H1 (cell line): ENCODE measurements around the gene INPP5J.

Experiments
- ATF2 ChIP-seq: IDR thresholded peaks from 2 replicates; pipeline ENCODE4 v1.6.1; 2012; ENCODE audit warnings: low read length, inconsistent platforms
- CTCF ChIP-seq, 3 experiments: IDR thresholded peaks; 1 replicate in 2 of 3; 2 replicates in 1 of 3; pipeline versions ENCODE4 v1.5.1 to v1.6.1; 2011; ENCODE audit warnings: low read length in 3 of 3, mild to moderate bottlenecking in 3 of 3, inconsistent platforms in 2 of 3, low read depth in 1 of 3, moderate library complexity in 1 of 3; ENCODE audit not compliant: insufficient read depth in 1 of 3; ENCODE audit errors: control extremely low read depth in 1 of 3
- EP300 ChIP-seq, 2 experiments: IDR thresholded peaks; 1 replicate in 1 of 2; 2 replicates in 1 of 2; pipeline ENCODE4 v1.6.1; 2011 to 2012; ENCODE audit warnings: low read depth in 2 of 2, low read length in 2 of 2, mild to moderate bottlenecking in 2 of 2, borderline replicate concordance in 1 of 2, inconsistent platforms in 1 of 2, moderate library complexity in 1 of 2
- GABPA ChIP-seq: IDR thresholded peaks from 2 replicates; pipeline ENCODE4 v1.6.1; 2011; ENCODE audit warnings: mild to moderate bottlenecking, low read length, moderate library complexity, borderline replicate concordance; ENCODE audit not compliant: insufficient read depth
- JUND ChIP-seq: IDR thresholded peaks from 2 replicates; pipeline ENCODE4 v1.6.1; 2011; ENCODE audit warnings: mild to moderate bottlenecking, improper control_type of control experiment, low read length
- MAX ChIP-seq: IDR thresholded peaks from 2 replicates; pipeline ENCODE4 v1.6.1; 2012; ENCODE audit warnings: inconsistent platforms
- RNF2 ChIP-seq: fragments of 200-900, 300-1000 bp; sonication (generic); IDR thresholded peaks from 2 replicates; pipeline ENCODE4 v1.7.1; 2016; ENCODE audit warnings: borderline replicate concordance, low read depth, mild to moderate bottlenecking, antibody characterized with exemption, low read length; ENCODE audit not compliant: poor library complexity, severe bottlenecking; ENCODE audit errors: missing control alignments
- SP1 ChIP-seq: IDR thresholded peaks from 2 replicates; pipeline ENCODE4 v1.6.1; 2011; ENCODE audit warnings: low read depth, low read length
- TEAD4 ChIP-seq: IDR thresholded peaks from 2 replicates; pipeline ENCODE4 v1.6.1; 2012; ENCODE audit warnings: low read depth, low read length, inconsistent platforms, mixed read lengths

GRCh38 chr22:31099841-31100761 is 22.7 kb upstream of the INPP5J start:
- TF ChIP-seq RNF2 = no peak
- TF ChIP-seq JUND = no peak
- no peak for TF ChIP-seq MAX
- no peak for TF ChIP-seq CTCF (IDR thresholded peaks at IDR 0.05; ENCODE audit: control extremely low read depth in 1 of 3, insufficient read depth in 1 of 3, low read depth in 1 of 3, low read length in 3 of 3)
- TF ChIP-seq GABPA = no peak
- no peak for TF ChIP-seq TEAD4
- no peak for TF ChIP-seq SP1
- no peak for TF ChIP-seq EP300 (IDR thresholded peaks at IDR 0.05; ENCODE audit: borderline replicate concordance in 1 of 2, low read depth in 2 of 2, low read length in 2 of 2)
- TF ChIP-seq ATF2 = no peak
